GM18498 (cell line): ENCODE data around the gene PKHD1.

ENCODE experiments used
- ATAC-seq: cut with Tn5 transposase; IDR thresholded peaks from one replicate; pipeline ENCODE4 v1.9.1; 2021; ENCODE audit warnings: mild to moderate bottlenecking, moderate library complexity; ENCODE audit not compliant: unreplicated experiment

The PKHD1 gene

DNA sequence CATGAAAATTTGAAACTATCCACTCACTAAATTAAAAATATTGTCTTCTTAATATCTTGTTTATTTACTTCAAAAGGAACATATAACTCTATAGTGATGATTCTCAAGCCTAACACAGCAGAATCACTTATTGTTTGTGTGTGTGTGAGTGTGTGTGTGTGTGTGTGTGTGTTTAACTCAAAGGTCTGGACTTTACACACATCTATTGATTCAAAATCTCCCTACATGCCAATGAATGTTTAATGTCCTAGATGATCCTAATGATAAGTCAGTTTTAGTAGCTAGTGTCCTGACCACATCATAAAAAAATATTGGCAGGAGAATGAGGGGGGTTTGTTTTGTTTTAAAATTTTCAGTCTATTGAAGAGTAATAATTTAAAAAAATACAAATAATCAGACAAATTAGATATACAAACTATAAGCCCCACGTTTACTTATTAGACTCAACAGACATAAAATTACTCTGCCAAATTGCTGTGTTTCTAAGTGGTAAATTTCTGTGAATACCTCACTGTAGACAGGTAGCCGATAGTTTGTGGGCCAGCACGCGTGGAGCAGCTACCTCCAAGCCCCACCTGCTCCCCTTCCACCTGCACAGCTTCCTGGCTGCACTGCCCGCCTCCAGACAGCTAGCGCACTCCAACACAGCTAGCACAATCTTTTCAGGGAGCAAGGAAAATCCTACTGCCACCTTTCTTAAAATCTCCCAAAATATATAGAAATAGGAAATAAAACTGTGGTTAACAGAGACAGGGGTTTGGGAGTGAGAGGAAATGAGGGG is 349.6 kb downstream of the PKHD1 start:
- ATAC-seq: no peak

DNA sequence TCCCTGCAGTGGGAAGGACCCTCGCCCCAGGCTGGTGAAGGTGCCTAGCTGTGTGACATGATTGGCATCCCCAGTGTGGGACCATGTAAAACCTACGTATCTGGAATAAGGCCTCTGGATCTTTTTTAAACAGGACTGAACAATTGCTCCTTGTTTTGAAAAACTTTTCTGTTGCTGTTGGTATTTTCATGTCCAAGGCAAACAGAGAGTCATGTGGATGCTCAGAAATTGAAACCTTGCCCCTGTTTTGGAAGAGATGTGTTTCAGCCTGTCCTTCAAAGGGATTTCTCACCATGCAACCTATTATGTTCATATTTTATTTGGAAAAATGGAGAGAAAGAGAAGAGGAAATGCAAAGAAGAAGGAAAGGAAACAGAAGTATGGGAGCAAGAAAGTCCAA is 362.3 kb downstream of the PKHD1 start:
- no peak for ATAC-seq

DNA sequence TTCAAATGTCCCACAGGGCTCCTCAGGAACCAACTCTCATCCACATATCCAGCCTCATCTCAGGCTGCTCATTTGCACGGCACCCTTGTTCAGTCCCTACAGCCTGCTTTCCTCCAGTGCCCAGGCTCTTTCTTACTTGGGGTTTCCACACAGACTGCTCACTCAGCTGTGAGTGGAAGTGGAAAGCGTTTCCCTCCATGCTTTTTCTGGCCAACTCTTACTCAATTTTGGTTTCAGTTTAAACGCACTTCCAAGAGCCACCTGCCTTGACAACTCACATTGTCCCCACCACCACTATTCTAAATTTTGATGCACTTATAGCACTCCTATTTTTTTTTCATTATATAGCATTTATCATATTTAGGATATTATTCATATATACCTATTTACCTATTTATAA is 367.1 kb downstream of the PKHD1 start:
- ATAC-seq: no peak

DNA sequence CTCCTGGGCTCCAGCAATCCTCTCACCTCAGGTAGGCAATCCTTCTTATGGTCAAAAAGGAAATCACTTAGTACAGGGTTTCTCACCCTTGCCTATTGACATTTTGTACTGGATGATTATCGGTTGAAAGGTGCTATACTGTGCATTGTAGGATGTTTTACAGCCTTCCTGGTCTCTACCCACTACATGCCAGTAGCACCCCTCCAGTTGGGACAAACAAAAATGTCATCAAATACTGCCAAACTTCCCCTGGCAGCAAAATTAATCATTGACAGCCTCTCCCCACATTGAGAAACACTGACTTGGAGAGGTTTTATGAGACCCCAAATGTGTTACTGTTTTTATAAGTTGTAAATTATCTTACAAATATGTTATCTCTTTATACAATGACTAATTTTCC is 368.1 kb downstream of the PKHD1 start:
- no peak for ATAC-seq

DNA sequence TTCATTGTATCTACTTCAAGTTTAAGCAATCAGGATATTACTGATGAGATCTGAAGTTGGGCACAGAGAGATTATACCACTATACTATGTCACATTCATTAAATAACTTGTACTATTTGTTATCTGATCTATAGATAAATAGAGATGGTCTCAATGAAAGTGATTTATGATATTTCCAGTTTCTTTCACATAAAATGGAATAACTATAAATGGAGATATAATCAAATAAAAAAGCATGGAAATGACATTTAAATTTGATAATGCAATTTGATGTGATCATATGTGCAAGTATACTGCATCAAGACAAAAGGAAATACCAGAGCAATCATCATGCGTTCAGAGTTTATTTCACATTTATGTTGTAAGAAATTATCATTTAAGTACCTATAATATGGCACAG is 368.9 kb downstream of the PKHD1 start:
- no peak for ATAC-seq

DNA sequence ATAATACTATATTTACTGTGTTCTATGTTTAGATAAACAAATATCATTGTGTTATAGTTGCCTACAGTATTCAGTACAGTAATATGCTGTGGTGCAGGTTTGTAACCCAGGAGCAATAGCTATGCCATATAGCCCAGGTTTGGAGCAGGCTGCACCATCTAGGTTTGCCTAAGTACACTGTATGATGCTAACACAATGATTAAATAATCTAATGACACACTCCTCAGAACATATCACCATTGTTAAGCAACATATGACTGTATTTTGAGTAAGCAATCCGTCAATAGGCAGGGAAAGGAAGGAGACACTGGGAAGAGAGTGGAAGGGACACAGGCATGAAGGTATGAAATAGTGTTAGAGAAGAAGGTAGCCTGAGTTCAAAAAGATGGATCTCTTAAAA is 369.9 kb downstream of the PKHD1 start:
- no peak for ATAC-seq

DNA sequence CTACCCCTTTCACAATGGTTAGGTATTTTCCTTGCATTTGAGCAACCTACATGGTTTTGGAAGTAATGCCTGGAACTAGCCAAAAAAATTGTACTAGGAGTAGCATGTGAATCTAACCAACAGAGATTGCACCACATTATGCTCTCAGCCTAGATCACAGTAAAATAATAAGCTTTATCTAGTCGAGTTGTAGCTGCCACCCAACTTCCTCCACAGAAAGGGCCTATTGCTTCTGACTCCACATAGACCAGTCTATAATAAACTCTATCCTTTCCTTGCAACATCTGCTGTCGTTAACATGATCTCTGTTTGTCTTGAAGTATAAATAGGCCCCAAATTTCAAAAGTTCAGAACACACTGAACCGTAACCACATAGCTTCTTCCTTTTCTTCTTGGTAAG is 375.5 kb downstream of the PKHD1 start:
- ATAC-seq: no peak

DNA sequence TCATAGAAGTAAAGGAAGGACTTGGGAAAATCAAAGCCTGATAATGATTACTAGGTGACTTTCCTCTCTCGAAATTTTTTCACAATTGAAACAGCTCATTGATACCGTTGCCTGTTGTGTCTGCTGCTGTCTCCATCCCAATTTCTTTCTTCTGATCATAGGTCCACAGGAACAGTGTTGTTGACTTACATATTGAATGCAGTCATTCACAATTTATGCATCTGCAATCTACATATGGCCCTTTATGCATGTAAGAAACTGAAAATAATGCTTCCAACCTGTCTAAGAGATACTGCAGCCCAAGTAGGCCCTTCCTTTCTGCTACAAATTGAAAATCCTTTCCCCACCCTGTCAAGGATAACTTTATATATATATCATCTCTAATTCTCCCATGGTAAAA is 381.3 kb downstream of the PKHD1 start:
- ATAC-seq: no peak

DNA sequence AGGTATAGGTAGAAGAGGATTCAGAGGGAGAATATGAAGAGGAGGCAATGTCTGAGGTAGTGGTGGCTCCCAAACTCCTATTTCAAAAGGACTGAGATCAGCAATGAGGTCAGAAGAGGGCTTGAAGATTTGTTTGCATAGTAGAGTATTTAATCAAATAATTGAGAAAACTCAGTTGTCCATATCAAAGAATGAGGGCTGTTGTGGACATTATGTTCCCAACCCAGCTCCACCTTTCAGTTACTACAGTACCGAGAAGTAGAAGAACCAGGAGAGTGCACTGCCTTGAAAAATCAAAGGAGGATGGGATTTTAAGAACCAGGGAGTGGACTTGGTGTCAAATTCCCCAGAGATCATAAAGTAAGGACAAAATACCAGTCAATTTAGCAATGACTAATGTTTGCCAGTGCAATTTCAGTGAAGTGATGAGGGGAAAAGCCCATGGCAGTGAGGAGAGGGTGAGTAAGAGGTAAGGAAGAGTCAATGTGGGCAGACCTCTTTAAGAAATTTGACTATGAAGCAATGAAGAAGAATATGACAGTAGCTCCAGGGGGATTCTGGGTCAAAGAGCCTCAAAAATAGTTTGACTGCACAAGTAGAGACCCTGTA is 382.4 kb downstream of the PKHD1 start:
- ATAC-seq: no peak

DNA sequence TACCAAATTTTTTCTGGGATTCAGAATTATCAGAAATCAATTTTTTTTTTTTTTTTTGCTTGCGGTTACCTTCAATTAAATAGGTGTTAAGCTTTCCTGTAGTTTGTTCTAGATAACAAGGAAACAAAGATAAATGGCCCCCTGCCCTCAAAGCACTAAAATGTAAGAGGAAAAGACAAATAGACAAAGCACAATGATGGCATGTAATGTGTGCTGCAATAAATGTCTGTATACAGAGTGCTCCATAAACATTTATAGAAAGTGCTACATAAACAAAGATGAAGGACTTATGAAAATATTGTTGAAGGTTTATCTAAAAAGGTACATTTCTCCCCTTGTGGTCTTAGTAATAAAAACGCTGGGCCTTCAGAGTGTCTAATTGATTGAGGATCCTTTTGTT is 384.6 kb downstream of the PKHD1 start:
- no peak for ATAC-seq

DNA sequence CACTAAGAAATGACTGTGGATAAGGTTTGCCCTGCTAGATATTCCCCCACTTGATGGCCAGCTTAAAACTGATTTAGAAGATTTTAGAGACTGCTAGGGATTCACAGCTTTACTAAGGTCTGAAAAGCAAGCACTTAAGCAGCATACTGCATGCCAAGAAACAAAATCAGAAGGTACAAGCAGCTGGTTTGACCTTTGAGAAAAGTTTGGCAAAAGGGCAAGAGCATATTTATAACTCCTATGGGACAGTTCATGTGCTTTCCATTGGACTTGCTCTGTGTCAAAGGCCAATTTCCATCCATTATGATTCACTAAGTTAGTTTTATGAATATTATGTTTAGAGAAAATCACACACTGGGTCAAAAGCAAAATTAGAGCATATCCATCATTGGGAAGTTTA is 402.8 kb downstream of the PKHD1 start:
- ATAC-seq: no peak

DNA sequence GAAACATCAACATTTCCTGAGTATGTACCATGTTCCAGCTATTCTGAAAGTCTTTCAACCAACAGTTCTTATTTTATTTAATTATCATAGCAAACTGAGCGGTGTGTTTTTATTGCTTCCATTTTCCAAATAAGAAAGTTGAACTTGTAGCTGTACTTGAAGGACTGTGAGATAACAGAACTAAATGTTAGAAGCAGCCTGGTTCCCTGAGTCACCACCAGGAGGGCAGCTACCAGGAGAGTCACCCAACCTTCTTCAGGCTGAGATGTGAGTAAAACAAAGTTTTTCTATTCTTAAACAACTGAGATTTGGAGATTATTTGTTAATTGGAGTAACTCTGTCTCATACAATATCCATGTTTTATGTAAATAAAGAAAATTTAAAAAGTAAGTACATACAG is 403.4 kb downstream of the PKHD1 start:
- no peak for ATAC-seq

DNA sequence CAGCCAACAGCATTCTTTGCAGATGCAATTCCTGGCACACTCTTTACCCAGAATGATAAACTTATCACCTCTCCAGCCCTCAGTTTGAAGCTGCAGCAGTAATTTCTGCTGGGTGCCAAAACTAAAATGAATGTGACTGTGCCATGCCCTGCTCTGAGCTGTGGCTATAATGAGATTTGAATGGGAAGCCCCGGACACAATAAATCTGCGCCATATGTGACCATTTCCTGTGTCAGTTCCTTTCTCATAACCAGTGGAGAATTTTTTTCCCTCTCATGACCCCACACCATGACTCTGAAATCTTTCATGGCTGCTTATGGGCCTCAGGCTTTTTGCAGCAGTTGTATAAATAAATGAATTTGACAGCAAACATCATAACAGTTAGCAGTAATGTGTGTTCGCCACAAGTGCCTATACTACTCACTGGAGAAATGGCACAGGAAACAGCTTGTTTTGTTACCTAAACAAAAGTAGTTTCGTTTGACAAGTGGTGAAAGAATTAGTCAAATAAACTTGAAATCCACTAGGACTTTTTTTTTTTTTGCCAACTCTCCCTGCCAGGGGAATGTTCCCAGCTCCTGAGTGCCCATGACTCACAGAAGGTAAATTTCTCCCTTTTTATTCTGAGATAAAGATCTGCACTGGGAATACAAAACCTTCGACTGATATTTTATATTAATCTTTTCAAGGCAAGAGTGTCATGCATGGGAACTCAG is 408.4 kb downstream of the PKHD1 start:
- peak; percentile 80 for ATAC-seq

DNA sequence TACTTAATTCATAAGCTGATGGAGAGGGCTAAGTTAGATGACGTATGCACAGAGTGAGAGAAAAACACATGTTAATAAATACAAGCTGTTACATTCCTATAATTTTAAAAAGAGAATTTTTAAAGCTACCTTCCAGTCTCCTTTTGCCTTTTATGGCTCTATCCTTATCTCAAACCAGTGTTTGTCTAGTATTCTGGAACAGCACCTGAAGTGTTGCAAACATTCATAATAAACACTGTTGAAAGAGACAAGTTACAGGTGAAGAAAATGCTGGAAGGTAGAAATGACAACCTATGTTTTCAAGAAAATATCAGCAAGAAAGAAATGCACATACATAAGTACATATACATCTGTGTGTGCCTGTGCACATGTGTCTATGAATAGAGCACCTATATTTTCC is 409.1 kb downstream of the PKHD1 start:
- ATAC-seq: no peak

DNA sequence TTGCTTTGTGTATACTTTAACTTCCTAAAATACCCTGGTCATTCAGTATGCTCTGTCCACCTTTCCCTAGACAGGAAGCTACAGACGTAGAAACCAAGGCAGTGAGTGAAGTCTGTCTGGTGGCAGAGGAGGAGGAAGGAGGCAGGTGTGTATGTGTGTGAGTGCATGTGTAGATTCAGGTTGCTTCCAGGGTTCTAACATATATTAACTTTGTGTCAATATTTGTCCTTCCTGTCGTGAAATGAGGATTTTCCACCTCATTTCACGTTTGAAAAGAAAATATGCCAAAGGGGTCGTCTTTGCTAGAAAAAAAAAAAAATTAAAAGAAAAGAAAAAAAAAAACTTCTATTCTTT is 411.5 kb downstream of the PKHD1 start:
- ATAC-seq: no peak

DNA sequence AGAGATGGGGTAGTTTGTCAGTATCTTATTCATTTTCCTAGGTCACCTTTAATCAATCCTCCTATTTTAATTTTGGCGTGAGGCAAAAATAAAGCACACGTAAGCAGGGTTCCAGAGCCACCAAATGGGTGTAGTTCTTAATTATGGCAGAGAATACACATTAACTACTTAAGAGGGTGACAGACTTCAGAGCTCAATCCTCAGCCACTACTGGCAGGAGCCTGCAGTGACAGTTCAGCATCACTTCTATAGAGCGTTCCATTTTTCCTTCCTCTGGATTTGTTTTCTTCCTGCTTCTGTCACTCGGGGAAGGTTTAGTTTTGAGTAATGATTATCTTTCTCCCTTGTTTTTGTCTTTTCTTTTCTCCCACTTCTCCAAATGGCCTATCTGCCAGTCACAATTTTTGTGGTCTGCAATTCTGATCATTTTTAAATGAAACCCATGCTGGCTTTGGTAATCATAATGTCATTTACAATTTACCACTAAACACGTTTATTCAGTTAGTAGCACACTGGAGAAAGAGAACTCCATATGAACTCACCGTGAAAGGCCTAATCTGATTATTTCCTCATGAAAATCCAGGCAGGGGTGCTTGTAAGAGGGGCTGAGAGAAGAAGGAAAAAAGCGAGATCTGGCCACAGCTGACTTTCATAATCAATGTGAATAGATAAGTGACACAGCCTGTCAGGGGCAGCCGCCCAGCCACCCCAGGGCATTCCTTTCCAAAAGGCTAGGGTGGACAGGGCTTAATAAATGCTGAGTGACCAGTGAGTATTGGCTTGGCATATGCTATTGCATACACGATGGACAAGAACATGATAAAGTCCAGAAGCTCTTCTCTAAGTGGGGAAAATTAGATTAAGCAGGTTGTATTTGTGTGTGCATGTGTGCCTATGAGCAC is 412.1 kb downstream of the PKHD1 start:
- no peak for ATAC-seq

DNA sequence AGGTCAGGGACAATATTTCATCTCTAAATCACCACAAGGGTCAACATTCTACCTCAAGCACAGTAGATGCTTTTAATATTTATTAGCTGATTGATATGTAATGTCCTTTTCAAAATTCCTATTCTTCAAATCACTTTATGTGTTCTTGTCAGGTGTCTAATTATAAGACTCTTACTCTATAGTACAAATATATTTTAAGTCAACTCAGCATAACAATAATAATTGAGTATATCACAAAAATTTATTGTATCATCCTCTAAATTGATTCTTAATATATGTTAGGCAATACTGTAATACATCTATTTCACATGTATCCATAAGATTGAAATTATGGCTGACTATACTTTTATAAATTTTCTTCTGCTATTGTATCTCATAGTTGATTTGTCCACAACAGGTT is 423.9 kb downstream of the PKHD1 start:
- no peak for ATAC-seq

DNA sequence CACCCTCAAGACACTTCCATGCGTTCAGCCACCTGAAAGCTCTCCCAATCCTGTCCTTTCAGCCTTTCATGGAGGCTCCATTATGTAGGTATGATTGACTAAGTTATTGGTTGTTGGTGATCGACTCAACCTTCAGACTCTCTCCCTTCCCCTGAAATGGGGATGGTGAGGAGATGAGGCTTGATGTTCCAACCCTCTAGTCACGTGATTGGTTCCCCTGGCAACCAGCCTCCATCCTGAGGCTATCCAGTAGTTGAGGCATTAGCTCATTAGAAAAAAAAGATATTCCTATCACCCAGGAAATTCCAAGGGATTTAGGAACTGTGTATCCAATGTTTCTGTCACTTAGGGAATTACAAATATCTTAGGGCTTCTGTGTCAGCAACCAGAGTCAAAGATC is 426.6 kb downstream of the PKHD1 start:
- ATAC-seq: no peak

DNA sequence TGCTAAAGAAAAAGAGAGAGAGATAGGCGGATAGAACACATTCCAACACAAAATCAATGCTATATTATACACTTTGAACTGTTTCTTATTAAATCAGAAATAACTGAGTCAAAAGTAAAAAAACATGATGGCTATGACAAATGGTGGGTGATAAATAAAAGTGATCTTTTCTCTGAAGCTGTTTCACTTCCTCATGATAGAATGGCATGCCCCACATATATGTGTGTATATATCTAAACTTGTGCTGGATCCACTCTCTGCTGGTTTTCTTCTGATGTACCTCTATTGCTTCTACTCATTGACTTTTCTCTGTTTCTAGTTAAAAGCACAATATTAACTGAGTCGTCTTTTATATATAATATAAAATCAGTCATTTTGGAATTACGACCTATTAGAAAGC is 429.9 kb downstream of the PKHD1 start:
- no peak for ATAC-seq

DNA sequence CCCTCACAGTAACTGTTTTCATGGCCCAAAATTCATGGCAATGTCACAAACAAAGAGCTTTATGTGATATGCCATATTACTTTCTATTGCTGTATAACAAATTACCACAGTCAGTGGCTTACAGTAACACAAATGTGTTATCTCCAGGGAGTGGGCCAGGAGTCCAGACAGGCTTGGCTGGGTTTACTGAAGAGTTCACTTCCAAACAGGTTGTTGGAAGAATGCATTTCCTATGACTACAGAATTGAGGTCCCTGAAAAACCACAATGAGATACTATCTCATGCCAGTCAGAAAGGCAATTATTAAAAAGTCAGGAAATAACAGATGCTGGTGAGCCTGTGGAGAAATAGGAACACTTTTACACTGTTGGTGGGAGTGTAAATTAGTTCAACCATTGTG is 431.9 kb downstream of the PKHD1 start:
- ATAC-seq: no peak

DNA sequence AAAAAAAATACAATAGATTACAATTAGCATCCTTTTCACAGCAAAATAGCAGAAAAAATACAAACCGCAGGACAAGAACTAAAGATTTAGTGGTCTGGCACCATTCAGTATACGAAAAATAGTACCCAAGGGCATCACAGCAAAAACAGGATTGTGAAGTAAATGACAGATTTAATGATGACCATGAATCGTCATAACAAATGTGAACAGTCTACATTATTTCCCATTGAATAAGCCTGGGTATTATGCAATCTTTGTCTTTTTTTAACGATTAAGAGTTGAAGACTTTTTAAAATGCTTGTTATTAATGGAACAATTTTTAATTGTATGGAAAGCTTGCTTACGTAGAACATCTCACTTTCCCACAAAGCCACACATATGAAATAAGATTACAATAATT is 432.8 kb downstream of the PKHD1 start:
- no peak for ATAC-seq
